Coronary artery (tissue), 2 donors: ENCODE data around the gene DKC1.
"Not testable (repeated sequence)": the region's sequence is repeated elsewhere in the genome, so short reads cannot be mapped to it uniquely, and the experiment has no call there.

ENCODE experiments used
- DNase-seq: peaks from one replicate; pipeline ENCODE4 v3.0.0-alpha.2; 2017; ENCODE audit warnings: low spot score
- H3K27ac ChIP-seq, 2 donors: fragments of 200-600 bp; sonication (generic); one replicate each; pipeline ENCODE4 v1.5.1; 2016 to 2019
- H3K4me3 ChIP-seq: fragments of 200-600 bp; sonication (generic); 2 replicates; pipeline ENCODE4 v1.5.1; 2016; ENCODE audit warnings: mild to moderate bottlenecking, moderate library complexity
- TF ChIP-seq, protein P1 (sequence below): fragments of 200-600 bp; sonication (generic); IDR thresholded peaks from one replicate; pipeline ENCODE4 v1.5.1; 2019; ENCODE audit warnings: antibody characterized with exemption

DKC1 gene

DNA sequence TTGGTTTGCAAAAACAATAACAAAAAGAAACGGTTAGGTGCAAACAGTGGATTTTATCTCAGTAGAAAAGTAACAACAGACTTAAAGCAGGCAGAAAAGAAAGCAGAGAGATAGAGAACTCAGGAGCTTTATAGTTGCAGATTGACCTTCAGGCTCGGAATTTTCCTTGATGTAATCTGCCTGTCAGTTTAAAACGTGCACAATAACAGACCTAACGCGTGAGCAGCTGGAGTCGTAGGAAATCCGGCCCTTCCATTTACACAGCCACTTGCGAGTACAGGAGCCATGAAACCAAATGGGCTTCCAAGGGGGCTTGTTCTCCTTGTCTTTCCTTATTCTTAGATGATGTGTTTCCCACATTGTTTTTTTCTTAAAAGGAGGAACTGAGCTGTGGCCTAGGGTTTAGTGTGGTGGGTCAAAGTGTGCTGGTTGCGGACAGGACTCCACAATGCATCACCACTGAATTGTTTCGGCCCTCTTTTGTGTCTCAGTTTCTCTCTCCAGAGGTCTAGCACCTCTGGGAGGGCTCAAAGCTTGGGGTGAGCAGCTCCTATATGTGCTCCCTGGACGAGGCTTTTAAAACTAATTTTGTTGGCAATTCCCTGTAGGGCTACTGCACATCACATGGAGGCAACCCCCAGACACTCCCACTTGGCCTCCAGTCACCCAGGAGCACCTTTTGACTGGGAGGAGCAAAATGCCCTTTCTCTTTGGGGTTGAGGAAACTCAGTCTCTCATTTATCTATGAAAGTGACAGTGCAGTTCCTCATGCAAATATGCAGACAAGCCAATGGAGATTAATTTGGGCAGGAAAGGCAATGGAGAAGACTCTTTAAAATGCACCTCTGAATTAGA, 56.5 kb downstream of the DKC1 start:
- H3K4me3 ChIP-seq: no peak overlapping the region
- no peak for DNase-seq
- no peak overlapping the region for H3K27ac ChIP-seq
- TF ChIP-seq, protein P1, sequence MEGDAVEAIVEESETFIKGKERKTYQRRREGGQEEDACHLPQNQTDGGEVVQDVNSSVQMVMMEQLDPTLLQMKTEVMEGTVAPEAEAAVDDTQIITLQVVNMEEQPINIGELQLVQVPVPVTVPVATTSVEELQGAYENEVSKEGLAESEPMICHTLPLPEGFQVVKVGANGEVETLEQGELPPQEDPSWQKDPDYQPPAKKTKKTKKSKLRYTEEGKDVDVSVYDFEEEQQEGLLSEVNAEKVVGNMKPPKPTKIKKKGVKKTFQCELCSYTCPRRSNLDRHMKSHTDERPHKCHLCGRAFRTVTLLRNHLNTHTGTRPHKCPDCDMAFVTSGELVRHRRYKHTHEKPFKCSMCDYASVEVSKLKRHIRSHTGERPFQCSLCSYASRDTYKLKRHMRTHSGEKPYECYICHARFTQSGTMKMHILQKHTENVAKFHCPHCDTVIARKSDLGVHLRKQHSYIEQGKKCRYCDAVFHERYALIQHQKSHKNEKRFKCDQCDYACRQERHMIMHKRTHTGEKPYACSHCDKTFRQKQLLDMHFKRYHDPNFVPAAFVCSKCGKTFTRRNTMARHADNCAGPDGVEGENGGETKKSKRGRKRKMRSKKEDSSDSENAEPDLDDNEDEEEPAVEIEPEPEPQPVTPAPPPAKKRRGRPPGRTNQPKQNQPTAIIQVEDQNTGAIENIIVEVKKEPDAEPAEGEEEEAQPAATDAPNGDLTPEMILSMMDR: no peak

DNA sequence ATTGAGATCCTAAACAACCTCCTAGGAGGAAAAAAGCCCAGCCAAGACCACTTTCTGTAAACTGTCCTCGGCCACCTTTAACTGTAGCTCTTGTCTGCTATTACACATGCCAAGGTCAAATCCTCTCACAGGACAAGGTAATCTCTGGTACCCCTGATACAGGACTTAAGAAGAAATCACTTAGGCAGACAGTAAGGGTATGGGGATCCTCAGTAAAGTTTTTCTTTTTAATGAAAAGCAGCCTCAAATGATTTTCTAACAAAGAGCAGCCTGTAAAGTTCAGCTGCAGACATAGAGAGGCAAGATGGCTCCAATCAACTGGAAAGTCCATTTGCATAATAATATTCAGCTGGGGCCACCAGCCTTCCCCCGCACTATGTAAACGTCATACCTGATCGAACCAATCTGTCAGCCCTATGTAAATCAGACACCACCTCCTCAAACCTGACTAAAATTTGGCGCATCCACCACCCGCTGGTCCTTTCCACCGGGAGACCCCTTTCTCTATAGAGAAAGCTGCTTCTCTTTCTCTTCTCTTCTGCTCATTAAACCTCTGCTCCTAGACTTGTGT, 57.2 kb downstream of the DKC1 start:
- TF ChIP-seq, protein P1: no peak
- Histone ChIP-seq H3K27ac (no peak overlapping the region), H3K4me3 (no peak overlapping the region)
- DNase-seq: no peak

DNA sequence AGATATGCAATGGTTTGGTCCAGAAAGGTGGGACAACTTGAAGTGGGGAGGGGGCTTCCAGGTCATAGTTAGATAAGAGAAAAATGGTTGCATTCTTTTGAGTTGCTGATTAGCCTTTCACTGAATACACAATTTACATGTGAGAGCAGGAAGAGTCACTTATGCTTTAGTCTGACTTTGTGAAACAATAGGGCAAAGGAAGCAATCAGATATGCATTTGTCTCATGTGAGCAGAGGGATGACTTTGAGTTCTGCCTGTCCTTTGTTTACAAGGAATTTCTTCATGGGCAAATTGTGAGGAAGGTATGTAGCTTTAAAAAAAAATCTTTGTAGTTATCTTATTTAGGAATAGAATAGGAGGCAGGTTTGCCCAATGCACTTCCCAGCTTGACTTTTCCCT, 58.9 kb downstream of the DKC1 start:
- TF ChIP-seq, protein P1: no peak
- H3K27ac ChIP-seq: no peak overlapping the region
- H3K4me3 ChIP-seq: no peak overlapping the region

DNA sequence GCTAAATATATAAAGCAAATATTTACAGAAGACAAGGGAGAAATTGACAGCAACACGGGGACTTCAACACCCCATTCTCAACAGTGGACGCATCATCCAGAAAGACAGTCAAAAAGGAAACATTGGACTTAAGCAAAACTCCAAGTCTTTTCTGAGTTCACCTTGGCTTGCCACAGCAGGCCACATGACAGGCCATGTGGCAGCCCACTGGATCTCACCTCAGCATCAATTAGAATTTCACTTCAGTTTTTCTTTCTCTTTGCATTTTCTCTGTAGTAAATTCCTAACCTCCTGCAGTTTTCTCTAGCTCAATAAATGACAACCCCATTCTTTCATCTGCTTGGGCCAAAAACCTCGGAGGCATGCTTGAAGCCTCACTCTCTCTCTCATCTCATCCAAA, 59.4 kb downstream of the DKC1 start:
- TF ChIP-seq, protein P1: no peak

More for the DNA sequence above, 58.9 kb downstream of the DKC1 start:
- DNase-seq: no peak

DNA sequence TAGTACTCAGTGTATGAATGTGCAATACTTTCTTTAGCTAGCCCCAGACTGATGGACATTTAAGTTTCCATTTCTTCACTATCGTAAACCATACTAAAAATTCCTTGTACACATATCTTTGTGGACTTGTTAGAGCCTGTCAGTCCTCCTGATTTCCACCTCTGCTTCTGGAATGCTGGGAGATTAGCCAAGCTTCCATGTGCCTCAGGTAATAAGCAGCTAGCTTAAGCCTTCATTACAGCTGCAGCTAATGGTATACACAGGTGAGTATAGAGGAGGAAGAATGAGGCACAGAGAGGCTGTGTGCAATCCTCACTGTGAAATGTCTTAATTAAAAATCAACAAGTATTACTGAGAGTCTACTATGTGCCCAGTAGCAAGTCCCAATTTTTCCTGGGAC, 62.0 kb downstream of the DKC1 start:
- TF ChIP-seq, protein P1: no peak
- Histone ChIP-seq H3K4me3 (no peak overlapping the region), H3K27ac (no peak overlapping the region)
- no peak for DNase-seq

More for the DNA sequence above, 59.4 kb downstream of the DKC1 start:
- H3K27ac ChIP-seq: no peak overlapping the region
- DNase-seq: no peak
- H3K4me3 ChIP-seq: no peak overlapping the region

DNA sequence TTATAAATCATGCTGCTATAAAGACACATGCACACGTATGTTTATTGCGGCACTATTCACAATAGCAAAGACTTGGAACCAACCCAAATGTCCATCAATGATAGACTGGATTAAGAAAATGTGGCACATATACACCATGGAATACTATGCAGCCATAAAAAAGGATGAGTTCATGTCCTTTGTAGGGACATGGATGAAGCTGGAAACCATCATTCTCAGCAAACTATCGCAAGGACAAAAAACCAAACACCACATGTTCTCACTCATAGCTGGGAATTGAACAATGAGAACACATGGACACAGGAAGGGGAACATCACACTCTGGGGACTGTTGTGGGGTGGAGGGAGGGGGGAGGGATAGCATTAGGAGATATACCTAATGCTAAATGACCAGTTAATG, 62.9 kb downstream of the DKC1 start:
- DNase-seq, H3K4me3 ChIP-seq, H3K27ac ChIP-seq: not testable (repeated sequence)
